Fibroblast of upper back skin (primary cell): ENCODE results near the gene CLIP1.

ENCODE experiments used
- DNase-seq: peaks from one replicate; pipeline ENCODE4 v3.0.0-alpha.2; 2013

The CLIP1 gene

GRCh38 chr12:122244565-122245371 lies 177.7 kb downstream of the CLIP1 start:
- no peak for DNase-seq

GRCh38 chr12:122243965-122244364 lies 178.5 kb downstream of the CLIP1 start:
- no peak for DNase-seq

GRCh38 chr12:122238861-122239260 lies 183.6 kb downstream of the CLIP1 start:
- no peak for DNase-seq

- no peak for DNase-seq
Observed at GRCh38 chr12:122235741-122236140, 186.7 kb downstream of the CLIP1 start.

GRCh38 chr12:122232691-122233090 lies 189.8 kb downstream of the CLIP1 start:
- no peak for DNase-seq

- DNase-seq: no peak
Observed at GRCh38 chr12:122230798-122231197, 191.7 kb downstream of the CLIP1 start.

- DNase-seq: no peak
Observed at GRCh38 chr12:122228092-122228491, 194.4 kb downstream of the CLIP1 start.

GRCh38 chr12:122227341-122227740 lies 195.1 kb downstream of the CLIP1 start:
- DNase-seq: no peak

- no peak for DNase-seq
Observed at GRCh38 chr12:122226366-122227125, 195.9 kb downstream of the CLIP1 start.

GRCh38 chr12:122225683-122226365 lies 196.6 kb downstream of the CLIP1 start, which contains the start of gene DIABLO:
Gene DIABLO, minus strand, starts transcription at chr12:122226052. Its CDS starts 38 bp downstream, at chr12:122226014.
- peak; percentile 100 for DNase-seq
